ENCODE measurements around the gene C11orf97. TPM values are rescaled to one million over a fixed set of nuclear protein-coding genes. Genes with fewer than 3 reads are reported as not detected.
A peak's percentile ranks its signal among the peaks of the same experiment; 100 is the strongest.

The C11orf97 gene
- total RNA-seq, 1 experiment from 2014 or later: not detected

DNA sequence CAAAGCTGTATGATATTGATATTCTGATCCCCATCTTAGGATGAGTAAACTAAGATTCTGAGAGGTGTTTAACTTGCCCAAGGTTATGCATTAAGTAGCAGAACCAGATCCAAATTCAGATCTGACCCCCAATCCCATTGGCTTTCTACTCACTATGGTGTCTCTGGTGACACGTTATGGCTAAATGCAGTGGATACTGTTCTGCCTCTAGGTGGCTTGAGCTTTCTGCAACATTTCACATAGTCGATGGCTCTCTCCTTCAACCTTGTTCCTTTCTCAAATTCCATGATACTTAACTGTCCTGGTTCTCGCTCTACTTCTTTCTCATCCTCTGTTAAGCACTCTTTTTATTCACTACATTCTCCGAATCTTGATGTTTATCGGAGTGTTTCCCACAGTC lies 9.4 kb downstream of the C11orf97 start:
- in situ Hi-C loops (cut with HindIII; ENCODE audit: low sequenced_read_pairs): no loop called here
- DNase-seq (ENCODE audit: low spot score): peak; percentile 15

DNA sequence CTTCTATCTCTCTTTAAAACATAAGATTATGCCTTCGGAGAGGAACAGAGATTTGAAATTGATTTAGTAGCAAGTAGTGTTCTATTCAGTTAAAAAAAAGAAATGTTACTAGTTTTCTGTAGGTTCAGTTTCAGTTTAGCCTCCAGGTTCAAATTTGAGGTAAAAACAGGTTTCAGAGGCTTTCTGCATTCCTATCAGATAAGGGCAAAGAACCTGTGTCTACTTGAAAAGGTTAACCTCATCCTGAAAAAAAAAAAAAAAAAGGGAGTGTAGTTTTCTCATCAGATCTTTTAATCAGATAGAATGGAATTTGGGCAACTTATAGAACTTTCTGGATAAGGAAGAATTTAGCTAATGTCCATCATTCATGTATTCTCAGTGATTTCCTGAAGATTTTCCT lies 12.1 kb downstream of the C11orf97 start:
- in situ Hi-C loops (cut with HindIII; ENCODE audit: low sequenced_read_pairs): no loop called here

DNA sequence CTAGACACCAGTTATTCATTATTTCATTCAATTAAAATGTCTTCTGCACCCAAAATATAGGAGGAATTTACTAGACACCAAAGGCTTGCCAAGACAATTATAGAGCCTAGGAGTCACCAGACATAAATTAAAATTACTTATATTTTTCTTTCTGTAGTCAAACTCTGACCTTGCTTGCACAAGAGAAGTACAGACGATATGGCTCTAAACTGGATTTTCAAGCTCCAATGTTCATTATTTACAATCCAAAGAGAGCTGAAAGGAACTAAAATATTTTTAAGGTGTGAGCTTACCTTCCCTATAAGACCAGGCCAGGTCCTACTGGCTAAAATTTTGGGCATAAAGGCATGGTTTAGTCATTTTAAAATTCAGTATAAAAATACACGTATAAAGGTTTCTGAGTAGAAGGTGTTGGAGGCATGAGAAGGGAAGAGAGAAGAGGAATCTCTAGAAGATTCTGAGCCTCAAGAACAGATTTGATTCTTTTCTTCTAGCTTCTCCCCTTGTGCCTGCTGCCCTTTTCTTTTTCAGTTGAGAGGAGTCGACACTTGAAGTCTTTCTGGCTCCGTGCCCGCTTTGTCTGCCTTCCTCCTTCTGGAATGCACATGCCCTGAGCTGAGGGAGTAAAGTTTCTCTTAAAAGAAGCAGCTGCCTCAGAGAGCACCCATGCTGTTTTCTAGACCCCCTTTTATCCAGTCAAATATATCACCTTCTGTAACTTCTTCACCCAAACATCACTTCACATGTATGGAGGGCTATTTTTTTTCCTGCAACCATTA lies 13.5 kb downstream of the C11orf97 start:
- in situ Hi-C loops (cut with HindIII; ENCODE audit: low sequenced_read_pairs): no loop called here
- no peak for DNase-seq (ENCODE audit: low spot score)

More for the DNA sequence above, 12.1 kb downstream of the C11orf97 start:
- no peak for DNase-seq (ENCODE audit: low spot score)

DNA sequence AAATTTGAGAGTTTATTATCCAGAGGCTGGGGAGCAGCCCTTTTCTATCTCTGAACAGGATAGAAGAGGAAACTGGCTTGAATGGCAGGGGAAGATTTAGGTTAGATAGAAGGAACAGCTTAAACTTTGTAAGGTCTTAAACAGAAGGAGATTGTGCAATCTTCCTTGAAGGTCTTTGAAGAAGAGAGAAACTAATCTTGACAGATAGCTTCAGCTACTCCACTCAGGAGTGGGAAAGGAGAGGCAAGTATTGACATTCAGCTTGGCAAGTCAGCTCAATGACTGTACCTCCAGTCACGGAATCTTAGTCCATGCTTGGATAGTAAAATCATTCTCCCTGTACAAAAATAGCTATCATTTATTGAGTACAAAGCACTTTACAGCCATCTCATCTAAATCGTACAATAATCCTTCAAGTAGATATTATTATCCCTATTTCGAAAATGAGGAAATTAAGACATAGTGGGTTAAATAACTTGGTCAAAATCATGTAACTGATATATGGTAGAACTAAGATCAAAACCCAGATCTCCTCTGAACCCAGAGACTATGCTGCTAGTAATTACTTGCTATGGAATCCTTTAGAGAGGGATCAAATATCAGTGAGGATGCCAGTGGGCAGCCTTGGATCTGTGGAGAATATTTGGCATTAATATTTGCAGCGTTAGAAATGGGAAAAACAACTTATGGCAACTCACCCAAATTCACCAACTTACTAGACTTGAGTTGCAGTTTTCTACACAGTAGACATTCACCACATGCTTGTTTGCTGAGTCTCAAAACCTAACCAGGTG lies 14.6 kb downstream of the C11orf97 start:
- in situ Hi-C loops (cut with HindIII; ENCODE audit: low sequenced_read_pairs): no loop called here
- no peak for DNase-seq (ENCODE audit: low spot score)

DNA sequence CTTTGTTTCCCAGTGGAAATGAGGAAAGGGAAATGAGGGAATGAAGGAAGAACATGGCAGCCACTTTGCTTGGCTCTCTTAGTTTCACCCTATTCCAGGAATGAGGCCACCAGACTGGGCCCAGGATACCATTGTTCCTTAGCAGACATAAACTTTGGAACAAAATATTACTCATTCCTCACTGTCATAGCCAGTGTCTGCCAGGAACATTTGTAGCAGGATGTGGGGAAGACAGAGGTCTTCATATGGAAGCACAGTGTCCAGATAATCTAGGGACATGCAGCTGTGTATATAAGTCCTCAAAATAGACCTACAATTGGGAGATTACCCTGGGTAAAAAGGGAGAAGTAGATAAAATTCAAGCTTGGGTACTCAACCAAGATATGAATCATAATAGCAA lies 16.3 kb downstream of the C11orf97 start:
- no peak for DNase-seq (ENCODE audit: low spot score)
- in situ Hi-C loops (cut with HindIII; ENCODE audit: low sequenced_read_pairs): no loop called here

DNA sequence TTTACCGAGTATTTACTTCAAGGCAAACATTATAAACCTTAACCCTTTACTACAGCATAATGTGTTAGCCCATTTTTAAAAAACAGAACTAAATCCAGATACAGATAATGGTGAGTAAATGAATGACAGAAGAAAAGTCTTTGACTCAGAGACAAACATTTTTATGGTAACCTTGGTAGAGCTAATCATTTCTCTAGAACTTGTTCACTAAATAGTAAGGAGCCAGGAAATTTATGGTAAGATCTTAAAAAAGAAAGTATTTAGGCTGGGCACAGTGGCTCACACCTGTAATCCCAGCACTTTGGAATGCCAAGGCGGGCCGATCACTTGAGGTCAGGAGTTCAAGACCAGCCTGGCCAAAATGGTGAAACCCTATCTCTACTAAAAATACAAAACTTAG lies 19.9 kb downstream of the C11orf97 start:
- DNase-seq (ENCODE audit: low spot score): no peak
- in situ Hi-C loops (cut with HindIII; ENCODE audit: low sequenced_read_pairs): no loop called here

DNA sequence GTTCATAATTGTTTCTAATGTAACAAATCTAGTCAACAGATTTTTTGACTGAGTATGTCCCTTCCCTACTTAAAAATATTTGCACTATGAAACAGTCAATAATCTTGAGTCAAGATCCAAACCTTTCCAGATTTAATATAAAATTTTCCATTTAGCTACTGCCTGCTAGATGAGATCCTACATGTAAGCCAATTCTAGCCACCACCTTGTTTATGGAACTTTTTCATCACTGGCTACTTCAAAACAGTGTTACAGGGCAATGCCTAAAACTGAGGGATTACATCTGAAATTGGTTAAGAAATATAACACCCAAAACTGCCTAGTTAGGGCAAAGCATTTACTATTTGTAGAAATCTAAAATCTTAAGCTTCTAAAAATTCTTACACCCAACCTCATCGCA lies 20.9 kb downstream of the C11orf97 start:
- in situ Hi-C loops (cut with HindIII; ENCODE audit: low sequenced_read_pairs): no loop called here
- no peak for DNase-seq (ENCODE audit: low spot score)

DNA sequence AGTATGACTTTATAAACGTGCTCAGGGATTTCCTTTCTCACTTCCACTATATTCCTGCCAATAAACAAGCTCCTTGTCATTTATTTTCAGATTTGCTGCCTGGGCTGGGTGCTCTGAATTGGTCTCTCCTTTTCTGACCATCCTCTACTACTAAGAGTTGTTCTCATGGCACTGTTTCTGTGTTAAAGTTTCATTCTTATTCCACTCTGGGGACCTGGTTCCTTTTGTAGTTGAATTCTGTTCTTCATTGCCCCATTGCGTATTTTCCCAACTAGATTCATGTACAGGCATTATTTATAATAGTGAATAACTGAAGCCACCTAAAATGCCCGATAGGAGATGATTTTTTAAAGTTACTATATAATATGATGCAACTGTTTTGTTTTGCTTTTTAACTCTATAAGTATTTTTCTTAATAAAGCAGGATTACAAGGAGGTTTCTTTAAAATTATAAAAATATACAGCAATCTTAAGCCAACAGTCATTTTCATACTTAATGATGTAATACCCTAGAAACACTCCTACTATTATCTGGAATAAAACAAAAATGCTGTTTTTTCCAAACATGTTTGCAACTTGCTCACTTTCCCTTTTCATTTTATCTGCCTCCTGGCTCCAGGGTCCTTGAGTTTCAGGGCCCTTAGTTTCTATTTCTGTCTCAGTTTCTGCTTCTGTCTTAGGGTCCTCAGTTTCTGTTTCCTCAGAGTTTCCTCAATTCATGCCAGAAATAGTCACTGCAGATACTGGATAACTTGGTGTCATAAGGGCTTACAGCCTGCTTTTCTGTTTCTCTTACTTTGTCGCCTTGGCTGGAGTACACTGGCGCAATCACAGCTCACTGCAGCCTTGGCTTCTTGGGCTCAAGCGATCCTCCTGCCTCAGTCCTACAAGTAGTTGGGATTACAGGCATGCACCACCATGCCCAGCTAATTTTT lies 21.7 kb downstream of the C11orf97 start:
- no peak for DNase-seq (ENCODE audit: low spot score)
- in situ Hi-C loops (cut with HindIII; ENCODE audit: low sequenced_read_pairs): no loop called here

DNA sequence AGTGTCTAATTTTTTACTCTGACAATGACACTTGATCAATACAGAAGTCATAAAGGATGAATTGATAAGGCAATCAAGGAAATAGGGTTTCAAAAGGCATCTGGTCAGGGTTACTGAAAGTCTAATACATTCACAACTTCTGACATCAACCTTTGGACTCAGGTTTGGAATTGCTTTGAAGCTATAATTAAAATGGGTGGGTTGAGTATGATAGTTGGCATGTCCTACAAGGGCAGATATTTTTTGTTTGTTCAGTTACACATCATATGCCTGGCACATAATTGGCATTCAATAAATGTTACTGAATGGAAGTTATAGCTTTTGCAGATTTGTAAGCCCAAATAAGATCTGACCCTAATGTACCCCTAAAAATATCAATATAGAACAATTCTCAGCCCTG lies 24.1 kb downstream of the C11orf97 start:
- in situ Hi-C loops (cut with HindIII; ENCODE audit: low sequenced_read_pairs): no loop called here
- DNase-seq (ENCODE audit: low spot score): no peak

DNA sequence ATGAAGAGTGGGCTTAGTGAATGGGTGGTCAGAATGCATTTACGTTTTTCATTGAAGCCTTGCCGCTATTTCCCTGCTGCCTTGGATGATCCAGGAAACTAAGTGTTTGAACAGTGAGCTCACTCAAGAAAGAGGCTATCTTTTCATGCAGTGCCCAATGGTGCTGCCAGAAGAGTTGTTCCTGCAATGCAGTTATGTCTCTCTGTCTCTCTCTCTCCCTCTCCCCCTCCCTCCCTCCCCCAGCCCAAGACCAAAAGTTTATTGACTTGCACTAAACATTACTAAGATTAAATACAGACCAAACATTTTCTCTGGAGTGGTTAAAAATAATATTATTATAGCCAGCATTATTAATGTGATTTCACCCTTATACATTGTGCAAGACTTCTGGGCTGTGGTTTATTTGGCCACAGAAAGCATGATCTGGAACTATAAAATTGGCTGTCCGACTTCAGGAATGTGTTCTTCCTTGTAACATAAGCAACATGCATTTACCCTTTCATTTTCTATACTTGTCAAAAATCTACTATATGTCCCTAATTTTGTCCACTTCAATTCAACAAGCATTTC lies 24.9 kb downstream of the C11orf97 start:
- in situ Hi-C loops (cut with HindIII; ENCODE audit: low sequenced_read_pairs): no loop called here
- DNase-seq (ENCODE audit: low spot score): no peak

DNA sequence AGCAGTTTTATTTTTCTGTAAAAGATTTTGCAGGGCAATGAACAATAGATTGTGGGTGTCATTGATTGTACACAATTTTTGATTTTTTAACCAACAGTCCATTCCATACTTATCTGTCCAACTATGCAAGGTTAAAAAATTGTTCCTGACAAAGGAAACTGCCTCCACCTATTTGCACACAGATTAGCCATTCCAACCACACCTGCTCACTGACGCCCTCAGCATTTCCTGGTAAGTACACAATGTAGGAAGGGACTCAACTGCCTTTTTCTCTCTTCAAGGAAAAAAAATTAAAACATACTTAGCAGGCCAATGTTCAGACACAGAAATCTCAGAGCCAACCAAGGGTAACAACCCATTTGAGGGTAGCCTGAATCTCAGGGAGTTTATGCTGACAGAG lies 27.2 kb downstream of the C11orf97 start:
- no peak for DNase-seq (ENCODE audit: low spot score)
- in situ Hi-C loops (cut with HindIII; ENCODE audit: low sequenced_read_pairs): no loop called here

DNA sequence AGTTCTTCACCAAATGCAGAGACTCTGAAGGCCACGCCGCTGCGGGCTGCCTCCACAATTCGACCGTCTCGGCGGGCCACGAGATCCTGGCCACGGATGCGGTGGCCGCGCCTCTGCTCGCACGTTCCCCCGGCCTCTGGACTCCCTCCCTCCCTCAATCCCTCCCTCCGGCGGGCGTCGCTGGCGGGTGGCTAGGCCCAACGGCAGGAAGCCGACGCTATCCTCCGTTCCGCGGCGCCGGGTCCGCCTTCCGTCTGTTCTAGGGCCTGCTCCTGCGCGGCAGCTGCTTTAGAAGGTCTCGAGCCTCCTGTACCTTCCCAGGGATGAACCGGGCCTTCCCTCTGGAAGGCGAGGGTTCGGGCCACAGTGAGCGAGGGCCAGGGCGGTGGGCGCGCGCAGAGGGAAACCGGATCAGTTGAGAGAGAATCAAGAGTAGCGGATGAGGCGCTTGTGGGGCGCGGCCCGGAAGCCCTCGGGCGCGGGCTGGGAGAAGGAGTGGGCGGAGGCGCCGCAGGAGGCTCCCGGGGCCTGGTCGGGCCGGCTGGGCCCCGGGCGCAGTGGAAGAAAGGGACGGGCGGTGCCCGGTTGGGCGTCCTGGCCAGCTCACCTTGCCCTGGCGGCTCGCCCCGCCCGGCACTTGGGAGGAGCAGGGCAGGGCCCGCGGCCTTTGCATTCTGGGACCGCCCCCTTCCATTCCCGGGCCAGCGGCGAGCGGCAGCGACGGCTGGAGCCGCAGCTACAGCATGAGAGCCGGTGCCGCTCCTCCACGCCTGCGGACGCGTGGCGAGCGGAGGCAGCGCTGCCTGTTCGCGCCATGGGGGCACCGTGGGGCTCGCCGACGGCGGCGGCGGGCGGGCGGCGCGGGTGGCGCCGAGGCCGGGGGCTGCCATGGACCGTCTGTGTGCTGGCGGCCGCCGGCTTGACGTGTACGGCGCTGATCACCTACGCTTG lies 31.7 kb downstream of the C11orf97 start, which contains the start of gene FUT4:
Gene FUT4 (plus strand): TSS at position 227 of the 951 bp plus-strand sequence. CDS start 213 bp downstream, at position 440.
- in situ Hi-C loops (cut with HindIII; ENCODE audit: low sequenced_read_pairs): no loop called here

DNA sequence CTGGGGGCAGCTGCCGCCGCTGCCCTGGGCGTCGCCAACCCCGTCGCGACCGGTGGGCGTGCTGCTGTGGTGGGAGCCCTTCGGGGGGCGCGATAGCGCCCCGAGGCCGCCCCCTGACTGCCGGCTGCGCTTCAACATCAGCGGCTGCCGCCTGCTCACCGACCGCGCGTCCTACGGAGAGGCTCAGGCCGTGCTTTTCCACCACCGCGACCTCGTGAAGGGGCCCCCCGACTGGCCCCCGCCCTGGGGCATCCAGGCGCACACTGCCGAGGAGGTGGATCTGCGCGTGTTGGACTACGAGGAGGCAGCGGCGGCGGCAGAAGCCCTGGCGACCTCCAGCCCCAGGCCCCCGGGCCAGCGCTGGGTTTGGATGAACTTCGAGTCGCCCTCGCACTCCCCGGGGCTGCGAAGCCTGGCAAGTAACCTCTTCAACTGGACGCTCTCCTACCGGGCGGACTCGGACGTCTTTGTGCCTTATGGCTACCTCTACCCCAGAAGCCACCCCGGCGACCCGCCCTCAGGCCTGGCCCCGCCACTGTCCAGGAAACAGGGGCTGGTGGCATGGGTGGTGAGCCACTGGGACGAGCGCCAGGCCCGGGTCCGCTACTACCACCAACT lies 32.5 kb downstream of the C11orf97 start:
- DNase-seq (ENCODE audit: low spot score): peak; percentile 13

More for the DNA sequence above, 31.7 kb downstream of the C11orf97 start, which contains the start of gene FUT4:
- peak; percentile 78 for DNase-seq (ENCODE audit: low spot score)

DNA sequence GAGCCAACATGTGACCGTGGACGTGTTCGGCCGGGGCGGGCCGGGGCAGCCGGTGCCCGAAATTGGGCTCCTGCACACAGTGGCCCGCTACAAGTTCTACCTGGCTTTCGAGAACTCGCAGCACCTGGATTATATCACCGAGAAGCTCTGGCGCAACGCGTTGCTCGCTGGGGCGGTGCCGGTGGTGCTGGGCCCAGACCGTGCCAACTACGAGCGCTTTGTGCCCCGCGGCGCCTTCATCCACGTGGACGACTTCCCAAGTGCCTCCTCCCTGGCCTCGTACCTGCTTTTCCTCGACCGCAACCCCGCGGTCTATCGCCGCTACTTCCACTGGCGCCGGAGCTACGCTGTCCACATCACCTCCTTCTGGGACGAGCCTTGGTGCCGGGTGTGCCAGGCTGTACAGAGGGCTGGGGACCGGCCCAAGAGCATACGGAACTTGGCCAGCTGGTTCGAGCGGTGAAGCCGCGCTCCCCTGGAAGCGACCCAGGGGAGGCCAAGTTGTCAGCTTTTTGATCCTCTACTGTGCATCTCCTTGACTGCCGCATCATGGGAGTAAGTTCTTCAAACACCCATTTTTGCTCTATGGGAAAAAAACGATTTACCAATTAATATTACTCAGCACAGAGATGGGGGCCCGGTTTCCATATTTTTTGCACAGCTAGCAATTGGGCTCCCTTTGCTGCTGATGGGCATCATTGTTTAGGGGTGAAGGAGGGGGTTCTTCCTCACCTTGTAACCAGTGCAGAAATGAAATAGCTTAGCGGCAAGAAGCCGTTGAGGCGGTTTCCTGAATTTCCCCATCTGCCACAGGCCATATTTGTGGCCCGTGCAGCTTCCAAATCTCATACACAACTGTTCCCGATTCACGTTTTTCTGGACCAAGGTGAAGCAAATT lies 33.3 kb downstream of the C11orf97 start:
- peak; percentile 22 for DNase-seq (ENCODE audit: low spot score)
- in situ Hi-C loops (cut with HindIII; ENCODE audit: low sequenced_read_pairs): no loop called here

More for the DNA sequence above, 32.5 kb downstream of the C11orf97 start:
- in situ Hi-C loops (cut with HindIII; ENCODE audit: low sequenced_read_pairs): no loop called here

DNA sequence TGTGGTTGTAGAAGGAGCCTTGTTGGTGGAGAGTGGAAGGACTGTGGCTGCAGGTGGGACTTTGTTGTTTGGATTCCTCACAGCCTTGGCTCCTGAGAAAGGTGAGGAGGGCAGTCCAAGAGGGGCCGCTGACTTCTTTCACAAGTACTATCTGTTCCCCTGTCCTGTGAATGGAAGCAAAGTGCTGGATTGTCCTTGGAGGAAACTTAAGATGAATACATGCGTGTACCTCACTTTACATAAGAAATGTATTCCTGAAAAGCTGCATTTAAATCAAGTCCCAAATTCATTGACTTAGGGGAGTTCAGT lies 33.9 kb downstream of the C11orf97 start:
- in situ Hi-C loops (cut with HindIII; ENCODE audit: low sequenced_read_pairs): no loop called here
- peak; percentile 52 for DNase-seq (ENCODE audit: low spot score)

DNA sequence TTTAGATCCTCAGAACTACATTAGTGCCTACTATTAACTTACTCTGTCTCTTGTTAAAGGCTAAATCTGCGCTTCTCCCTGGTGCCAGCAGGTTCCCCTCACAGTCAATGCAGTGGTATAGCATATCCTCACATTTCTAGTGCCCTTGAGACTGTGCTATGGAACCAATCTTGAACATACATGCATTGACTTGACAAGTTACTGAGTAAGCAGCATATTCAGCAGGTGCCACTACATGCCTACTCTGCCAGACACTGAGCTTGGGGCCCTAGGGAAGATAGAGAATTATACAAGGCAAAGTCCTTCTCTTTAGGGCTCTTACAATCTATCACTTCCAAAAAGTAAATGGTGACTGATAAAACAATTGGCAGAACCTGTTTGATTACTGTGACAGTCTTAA lies 34.6 kb downstream of the C11orf97 start:
- peak; percentile 52 for DNase-seq (ENCODE audit: low spot score)
- in situ Hi-C loops (cut with HindIII; ENCODE audit: low sequenced_read_pairs): no loop called here

DNA sequence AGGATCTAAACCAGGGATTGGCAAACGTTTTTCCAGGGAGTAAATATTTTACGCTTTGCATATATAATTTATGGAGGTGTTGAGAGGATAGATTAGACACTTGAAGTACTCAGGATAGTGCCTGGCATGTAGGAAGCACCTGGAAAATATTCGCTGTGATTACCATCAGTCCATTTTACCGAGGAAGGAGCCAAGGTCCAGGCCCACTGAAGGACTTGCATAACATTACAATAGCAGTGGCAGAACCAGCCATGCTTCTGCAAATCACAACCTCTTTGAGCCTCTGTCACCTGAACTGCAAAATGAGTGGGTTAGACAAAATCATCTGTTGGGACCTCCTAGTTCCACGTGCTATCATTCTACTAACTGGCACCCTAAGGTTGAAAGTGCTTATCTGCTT lies 36.9 kb downstream of the C11orf97 start:
- peak; percentile 46 for DNase-seq (ENCODE audit: low spot score)
- in situ Hi-C loops (cut with HindIII; ENCODE audit: low sequenced_read_pairs): no loop called here
